ENCODE measurements around the gene P4HB.

The P4HB gene

DNA sequence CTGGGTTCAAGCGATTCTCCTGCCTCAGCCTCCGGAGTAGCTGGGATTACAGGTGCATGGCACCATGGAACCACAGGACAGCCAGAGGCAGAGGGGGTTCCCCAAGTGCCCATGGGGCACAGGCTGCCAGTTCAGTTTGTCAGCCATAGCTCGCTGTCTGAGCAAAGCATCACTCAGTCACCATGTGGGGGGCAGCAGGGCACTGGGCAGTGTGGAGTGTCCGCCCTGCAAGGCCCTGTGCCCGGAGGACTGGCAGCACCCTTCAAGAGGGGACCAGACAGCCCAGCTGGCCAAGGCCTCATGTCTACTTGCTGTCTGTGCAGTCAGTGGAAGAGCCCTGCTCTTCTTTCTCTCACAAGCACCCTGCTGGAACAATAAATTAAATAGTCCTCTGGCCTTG is 24.6 kb upstream of the P4HB start:
- Histone ChIP-seq H3K27ac (ENCODE audit: low read depth in 2 of 2, low read length in 2 of 2) (no peak overlapping the region), H3K36me3 (ENCODE audit: control insufficient read depth in 2 of 2, insufficient read depth in 2 of 2, low read length in 2 of 2) (peaks cover 50 to 52% of the 10 kb centered on the region in 2 donors), H3K4me1 (ENCODE audit: control insufficient read depth in 2 of 2, insufficient read depth in 2 of 2, low read length in 2 of 2) (peaks cover under 1 to 4% of the 10 kb centered on the region in 2 donors), H3K9me3 (ENCODE audit: control insufficient read depth in 2 of 2, low read length in 2 of 2) (no peaks in the 10 kb centered on the region), H3K9ac (ENCODE audit: low read depth in 1 of 2, low read length in 2 of 2) (no peak overlapping the region), H3K27me3 (ENCODE audit: control insufficient read depth in 2 of 2, insufficient read depth in 2 of 2, low read length in 2 of 2) (no peaks in the 10 kb centered on the region), H3K4me3 (ENCODE audit: low read length in 2 of 2) (no peak overlapping the region)

DNA sequence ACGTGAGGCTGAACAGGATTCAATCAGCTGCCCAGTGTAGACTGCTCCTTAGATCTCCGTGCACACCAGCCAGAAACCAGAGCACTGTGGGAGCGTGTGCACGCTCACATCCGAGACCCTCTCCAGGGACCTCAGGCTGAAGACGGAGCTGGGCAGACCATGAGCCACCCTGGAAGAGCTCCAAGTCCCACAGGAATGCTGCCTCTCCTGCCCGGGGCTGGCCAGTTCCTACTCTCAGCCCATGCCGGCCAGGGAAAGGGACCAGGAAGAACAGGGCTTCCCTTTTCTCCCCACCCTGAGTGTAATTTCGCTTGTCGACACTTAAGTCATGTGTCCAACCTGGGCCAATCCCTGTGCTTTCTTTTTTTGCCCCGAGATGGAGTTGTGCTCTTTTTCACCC is 24.2 kb upstream of the P4HB start:
- no peaks in the 10 kb centered on the region for H3K9me3 ChIP-seq (ENCODE audit: control insufficient read depth in 2 of 2, low read length in 2 of 2)
- H3K4me3 ChIP-seq (ENCODE audit: low read length in 2 of 2), result no peak overlapping the region
- peaks cover 46 to 51% of the 10 kb centered on the region in 2 donors for H3K36me3 ChIP-seq (ENCODE audit: control insufficient read depth in 2 of 2, insufficient read depth in 2 of 2, low read length in 2 of 2)
- no peak overlapping the region for H3K27ac ChIP-seq (ENCODE audit: low read depth in 2 of 2, low read length in 2 of 2)
- no peaks in the 10 kb centered on the region for H3K4me1 ChIP-seq (ENCODE audit: control insufficient read depth in 2 of 2, insufficient read depth in 2 of 2, low read length in 2 of 2)
- H3K9ac ChIP-seq (ENCODE audit: low read depth in 1 of 2, low read length in 2 of 2), result no peak overlapping the region
- no peaks in the 10 kb centered on the region for H3K27me3 ChIP-seq (ENCODE audit: control insufficient read depth in 2 of 2, insufficient read depth in 2 of 2, low read length in 2 of 2)

DNA sequence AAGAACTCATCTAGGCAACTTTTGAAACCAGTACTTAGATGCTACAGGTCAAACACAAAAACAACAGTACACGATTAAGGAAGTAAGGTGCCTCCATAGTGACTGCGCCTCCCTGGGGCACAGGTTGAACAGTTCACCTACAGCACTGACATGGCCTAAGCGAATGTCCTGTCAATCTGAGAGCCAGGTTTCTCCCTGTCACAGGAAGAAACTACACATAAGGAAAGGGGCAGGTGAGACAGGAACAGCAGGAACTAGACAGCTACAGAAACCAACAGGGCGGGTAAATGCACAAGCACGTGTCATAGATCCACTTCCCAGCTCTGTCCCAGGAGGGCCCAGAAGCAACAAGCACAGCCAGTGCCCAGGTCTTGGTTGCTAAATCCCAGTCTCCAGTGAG is 18.8 kb upstream of the P4HB start:
- Histone ChIP-seq H3K27ac (ENCODE audit: low read depth in 2 of 2, low read length in 2 of 2) (no peak overlapping the region), H3K27me3 (ENCODE audit: control insufficient read depth in 2 of 2, insufficient read depth in 2 of 2, low read length in 2 of 2) (no peaks in the 10 kb centered on the region), H3K9me3 (ENCODE audit: control insufficient read depth in 2 of 2, low read length in 2 of 2) (no peaks in the 10 kb centered on the region), H3K9ac (ENCODE audit: low read depth in 1 of 2, low read length in 2 of 2) (no peak overlapping the region), H3K4me1 (ENCODE audit: control insufficient read depth in 2 of 2, insufficient read depth in 2 of 2, low read length in 2 of 2) (no peaks in the 10 kb centered on the region), H3K36me3 (ENCODE audit: control insufficient read depth in 2 of 2, insufficient read depth in 2 of 2, low read length in 2 of 2) (peaks cover 3 to 11% of the 10 kb centered on the region in 2 donors), H3K4me3 (ENCODE audit: low read length in 2 of 2) (no peak overlapping the region)

DNA sequence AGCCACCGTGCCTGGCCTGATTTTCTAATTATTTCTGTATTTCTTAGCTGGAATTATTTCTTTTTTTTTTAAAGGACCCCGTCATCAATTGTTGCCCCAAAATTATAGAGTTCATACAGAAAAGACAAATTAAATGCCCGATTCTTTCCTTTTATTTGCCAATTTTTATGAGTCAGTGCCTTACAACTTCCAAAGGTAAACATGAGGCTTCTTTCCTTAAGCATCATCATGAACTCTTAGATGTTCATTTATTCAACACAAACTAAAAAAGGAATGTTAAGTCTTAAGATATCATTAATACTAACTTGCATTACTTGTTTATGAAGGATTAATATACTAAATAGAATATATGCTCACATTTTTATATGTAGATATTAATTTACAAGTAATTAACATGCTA is 18.0 kb upstream of the P4HB start:
- no peak overlapping the region for H3K9ac ChIP-seq (ENCODE audit: low read depth in 1 of 2, low read length in 2 of 2)
- no peaks in the 10 kb centered on the region for H3K27me3 ChIP-seq (ENCODE audit: control insufficient read depth in 2 of 2, insufficient read depth in 2 of 2, low read length in 2 of 2)
- no peaks in the 10 kb centered on the region for H3K4me1 ChIP-seq (ENCODE audit: control insufficient read depth in 2 of 2, insufficient read depth in 2 of 2, low read length in 2 of 2)
- H3K9me3 ChIP-seq (ENCODE audit: control insufficient read depth in 2 of 2, low read length in 2 of 2), result no peaks in the 10 kb centered on the region
- no peak overlapping the region for H3K4me3 ChIP-seq (ENCODE audit: low read length in 2 of 2)
- peaks cover 3 to 10% of the 10 kb centered on the region in 2 donors for H3K36me3 ChIP-seq (ENCODE audit: control insufficient read depth in 2 of 2, insufficient read depth in 2 of 2, low read length in 2 of 2)
- no peak overlapping the region for H3K27ac ChIP-seq (ENCODE audit: low read depth in 2 of 2, low read length in 2 of 2)

DNA sequence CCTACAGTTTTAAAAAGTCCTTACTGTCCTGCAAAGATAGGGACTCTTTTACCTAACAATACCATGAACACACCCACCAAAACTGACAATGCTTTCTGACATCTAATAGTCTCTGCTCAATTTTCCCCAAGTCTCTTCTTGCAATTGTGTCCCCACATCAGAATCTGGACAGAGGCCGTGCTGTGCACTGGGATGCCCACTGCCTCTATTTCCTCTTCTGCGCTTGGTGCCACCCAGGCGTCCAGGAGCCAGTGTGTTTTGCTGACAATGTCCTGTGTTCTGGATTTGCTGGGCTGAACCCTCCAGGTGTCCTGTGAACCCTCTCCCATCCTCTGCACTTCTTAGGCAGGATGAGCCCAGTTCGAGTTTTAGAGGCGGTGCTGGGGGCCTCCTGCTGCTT is 17.2 kb upstream of the P4HB start:
- Histone ChIP-seq H3K9ac (ENCODE audit: low read depth in 1 of 2, low read length in 2 of 2) (no peak overlapping the region), H3K27ac (ENCODE audit: low read depth in 2 of 2, low read length in 2 of 2) (no peak overlapping the region), H3K36me3 (ENCODE audit: control insufficient read depth in 2 of 2, insufficient read depth in 2 of 2, low read length in 2 of 2) (peaks cover 3 to 8% of the 10 kb centered on the region in 2 donors)

DNA sequence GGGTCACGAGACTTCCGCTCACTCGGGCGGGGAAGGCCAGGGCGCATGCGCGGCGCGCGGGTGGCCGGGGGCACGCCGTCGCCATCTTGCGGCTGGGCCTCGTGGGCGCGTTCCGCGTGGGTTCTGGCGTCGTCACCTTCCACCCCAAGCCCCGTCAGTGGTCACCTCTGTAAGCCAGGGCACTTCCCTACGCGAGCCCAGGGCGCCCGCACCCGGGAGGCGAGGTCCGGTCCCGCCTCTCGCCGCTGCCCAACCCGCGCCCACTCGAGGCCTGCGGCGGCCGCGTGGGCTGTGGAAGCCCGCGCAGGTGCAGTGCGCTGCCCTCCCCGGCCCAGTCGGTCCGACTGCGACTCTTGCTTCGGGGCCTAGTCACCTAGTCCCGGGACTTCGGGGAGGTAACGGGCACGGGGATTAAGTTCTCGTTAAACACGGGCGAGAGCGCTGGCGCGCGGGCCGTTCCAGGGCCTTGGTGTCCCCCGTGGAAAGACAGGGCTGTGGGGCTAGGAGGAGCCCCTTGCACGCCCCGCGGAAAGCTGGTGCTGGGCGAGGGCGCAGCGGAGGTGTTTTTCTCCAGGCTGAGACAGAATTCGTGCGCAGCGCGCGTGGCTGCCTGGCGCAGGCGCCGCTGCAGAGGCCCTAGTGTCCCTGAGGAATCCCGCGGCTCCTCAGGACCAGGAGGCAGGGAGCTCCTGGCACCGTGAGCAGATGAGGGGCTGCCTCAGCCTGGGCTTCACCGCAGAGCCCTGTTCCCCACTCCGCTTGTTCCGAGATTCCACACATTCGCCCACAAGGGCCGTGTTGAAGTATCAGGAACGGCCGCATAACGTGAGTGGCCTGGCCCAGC is 11.3 kb upstream of the P4HB start:
- peaks cover 10 to 12% of the 10 kb centered on the region in 2 donors for H3K36me3 ChIP-seq (ENCODE audit: control insufficient read depth in 2 of 2, insufficient read depth in 2 of 2, low read length in 2 of 2)
- peak overlapping the region; percentile 92 to 99 for H3K9ac ChIP-seq (ENCODE audit: low read depth in 1 of 2, low read length in 2 of 2)
- H3K4me3 ChIP-seq (ENCODE audit: low read length in 2 of 2), result peak overlapping the region; percentile 85 to 94
- H3K4me1 ChIP-seq (ENCODE audit: control insufficient read depth in 2 of 2, insufficient read depth in 2 of 2, low read length in 2 of 2), result peaks cover 41 to 44% of the 10 kb centered on the region in 2 donors
- H3K27me3 ChIP-seq (ENCODE audit: control insufficient read depth in 2 of 2, insufficient read depth in 2 of 2, low read length in 2 of 2), result no peaks in the 10 kb centered on the region
- H3K9me3 ChIP-seq (ENCODE audit: control insufficient read depth in 2 of 2, low read length in 2 of 2), result no peaks in the 10 kb centered on the region
- H3K27ac ChIP-seq (ENCODE audit: low read depth in 2 of 2, low read length in 2 of 2), result peak overlapping the region; percentile 96 to 98

More for the DNA sequence above, 17.2 kb upstream of the P4HB start:
- Histone ChIP-seq H3K27me3 (ENCODE audit: control insufficient read depth in 2 of 2, insufficient read depth in 2 of 2, low read length in 2 of 2) (no peaks in the 10 kb centered on the region), H3K4me3 (ENCODE audit: low read length in 2 of 2) (no peak overlapping the region), H3K4me1 (ENCODE audit: control insufficient read depth in 2 of 2, insufficient read depth in 2 of 2, low read length in 2 of 2) (no peaks in the 10 kb centered on the region), H3K9me3 (ENCODE audit: control insufficient read depth in 2 of 2, low read length in 2 of 2) (no peaks in the 10 kb centered on the region)

- Histone ChIP-seq H3K9ac (ENCODE audit: low read depth in 1 of 2, low read length in 2 of 2) (peak within 1 kb of the TSS; percentile 93 to 99), H3K27me3 (ENCODE audit: control insufficient read depth in 2 of 2, insufficient read depth in 2 of 2, low read length in 2 of 2) (no peaks in the 10 kb centered on the region), H3K27ac (ENCODE audit: low read depth in 2 of 2, low read length in 2 of 2) (peak within 1 kb of the TSS; percentile 96 to 98), H3K36me3 (ENCODE audit: control insufficient read depth in 2 of 2, insufficient read depth in 2 of 2, low read length in 2 of 2) (peaks cover 10 to 12% of the 10 kb centered on the region in 2 donors), H3K4me3 (ENCODE audit: low read length in 2 of 2) (peak within 1 kb of the TSS; percentile 85 to 94), H3K4me1 (ENCODE audit: control insufficient read depth in 2 of 2, insufficient read depth in 2 of 2, low read length in 2 of 2) (peaks cover 47 to 50% of the 10 kb centered on the region in 2 donors), H3K9me3 (ENCODE audit: control insufficient read depth in 2 of 2, low read length in 2 of 2) (no peaks in the 10 kb centered on the region)
These were observed 10.6 kb upstream of the P4HB start, which contains the start of gene ARHGDIA for GRCh38 chr17:81870981-81871386. Gene ARHGDIA (minus strand): TSS chr17:81871337. CDS start chr17:81869930, 1,407 bp downstream.

DNA sequence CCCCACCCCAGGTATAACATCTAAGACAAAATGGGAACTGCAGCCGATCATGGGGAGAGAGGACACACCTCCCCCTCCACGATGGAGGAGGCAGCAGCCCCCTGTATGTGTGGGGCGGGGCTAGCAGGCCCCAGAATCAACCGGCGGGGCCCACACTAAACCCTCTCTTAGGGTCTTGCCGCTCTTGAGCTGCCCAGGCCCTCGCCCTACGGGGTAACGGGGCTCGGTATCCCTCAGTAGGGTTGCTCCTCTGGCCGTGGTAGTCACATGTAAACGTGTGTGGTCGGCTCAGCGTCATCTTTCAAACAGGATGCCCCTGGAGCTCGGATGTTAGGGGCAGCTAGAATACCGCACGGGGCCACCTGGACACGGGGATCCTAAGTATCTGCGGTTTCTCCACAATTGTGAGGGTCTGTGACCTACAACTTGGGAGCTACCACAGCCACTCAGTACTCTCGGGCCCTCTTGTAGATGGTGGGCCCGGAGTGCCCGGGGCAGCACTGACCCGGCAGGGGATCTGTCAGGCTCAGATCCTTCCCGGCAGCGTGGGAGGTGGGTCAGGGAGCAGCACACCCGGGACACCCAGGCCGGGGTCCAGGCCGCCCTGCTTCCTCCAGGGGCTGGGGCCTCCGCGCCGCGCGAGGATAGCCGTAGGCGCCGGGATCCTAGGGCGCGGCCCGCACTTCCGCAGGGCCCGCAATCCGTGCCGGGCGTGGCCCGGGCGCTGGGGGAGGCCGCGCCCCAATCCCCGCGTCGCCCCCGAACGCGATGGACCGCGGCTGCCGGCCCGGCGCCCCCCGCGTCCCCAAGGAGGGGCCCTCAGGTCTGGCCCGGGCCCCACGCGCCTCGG is 10.0 kb upstream of the P4HB start:
- Histone ChIP-seq H3K4me3 (ENCODE audit: low read length in 2 of 2) (peak overlapping the region; percentile 84 to 94), H3K27me3 (ENCODE audit: control insufficient read depth in 2 of 2, insufficient read depth in 2 of 2, low read length in 2 of 2) (no peaks in the 10 kb centered on the region), H3K36me3 (ENCODE audit: control insufficient read depth in 2 of 2, insufficient read depth in 2 of 2, low read length in 2 of 2) (peaks cover 10 to 12% of the 10 kb centered on the region in 2 donors), H3K4me1 (ENCODE audit: control insufficient read depth in 2 of 2, insufficient read depth in 2 of 2, low read length in 2 of 2) (peaks cover 53 to 55% of the 10 kb centered on the region in 2 donors), H3K9me3 (ENCODE audit: control insufficient read depth in 2 of 2, low read length in 2 of 2) (no peaks in the 10 kb centered on the region), H3K27ac (ENCODE audit: low read depth in 2 of 2, low read length in 2 of 2) (peak overlapping the region; percentile 96 to 98), H3K9ac (ENCODE audit: low read depth in 1 of 2, low read length in 2 of 2) (peak overlapping the region; percentile 86 to 93)

- H3K9ac ChIP-seq (ENCODE audit: low read depth in 1 of 2, low read length in 2 of 2), result peak overlapping the region; percentile 86 to 93
- H3K4me3 ChIP-seq (ENCODE audit: low read length in 2 of 2), result peak overlapping the region; percentile 84 to 94
- H3K27ac ChIP-seq (ENCODE audit: low read depth in 2 of 2, low read length in 2 of 2), result peak overlapping the region; percentile 96 to 98
- peaks cover 61% of the 10 kb centered on the region in 2 donors for H3K4me1 ChIP-seq (ENCODE audit: control insufficient read depth in 2 of 2, insufficient read depth in 2 of 2, low read length in 2 of 2)
- H3K9me3 ChIP-seq (ENCODE audit: control insufficient read depth in 2 of 2, low read length in 2 of 2), result no peaks in the 10 kb centered on the region
- no peaks in the 10 kb centered on the region for H3K27me3 ChIP-seq (ENCODE audit: control insufficient read depth in 2 of 2, insufficient read depth in 2 of 2, low read length in 2 of 2)
- H3K36me3 ChIP-seq (ENCODE audit: control insufficient read depth in 2 of 2, insufficient read depth in 2 of 2, low read length in 2 of 2), result peaks cover 10 to 12% of the 10 kb centered on the region in 2 donors
These were observed 9.1 kb upstream of the P4HB start for GRCh38 chr17:81869221-81870130.
